Measurements from ENCODE around the gene ZKSCAN4. TPM values are rescaled to one million over a fixed set of nuclear protein-coding genes. Genes with fewer than 3 reads are reported as not detected.

The ZKSCAN4 gene
- polyA plus RNA-seq, 2 of the 4 experiments (the other 2 are of a cell fraction): 1.8 to 2.3 TPM

DNA sequence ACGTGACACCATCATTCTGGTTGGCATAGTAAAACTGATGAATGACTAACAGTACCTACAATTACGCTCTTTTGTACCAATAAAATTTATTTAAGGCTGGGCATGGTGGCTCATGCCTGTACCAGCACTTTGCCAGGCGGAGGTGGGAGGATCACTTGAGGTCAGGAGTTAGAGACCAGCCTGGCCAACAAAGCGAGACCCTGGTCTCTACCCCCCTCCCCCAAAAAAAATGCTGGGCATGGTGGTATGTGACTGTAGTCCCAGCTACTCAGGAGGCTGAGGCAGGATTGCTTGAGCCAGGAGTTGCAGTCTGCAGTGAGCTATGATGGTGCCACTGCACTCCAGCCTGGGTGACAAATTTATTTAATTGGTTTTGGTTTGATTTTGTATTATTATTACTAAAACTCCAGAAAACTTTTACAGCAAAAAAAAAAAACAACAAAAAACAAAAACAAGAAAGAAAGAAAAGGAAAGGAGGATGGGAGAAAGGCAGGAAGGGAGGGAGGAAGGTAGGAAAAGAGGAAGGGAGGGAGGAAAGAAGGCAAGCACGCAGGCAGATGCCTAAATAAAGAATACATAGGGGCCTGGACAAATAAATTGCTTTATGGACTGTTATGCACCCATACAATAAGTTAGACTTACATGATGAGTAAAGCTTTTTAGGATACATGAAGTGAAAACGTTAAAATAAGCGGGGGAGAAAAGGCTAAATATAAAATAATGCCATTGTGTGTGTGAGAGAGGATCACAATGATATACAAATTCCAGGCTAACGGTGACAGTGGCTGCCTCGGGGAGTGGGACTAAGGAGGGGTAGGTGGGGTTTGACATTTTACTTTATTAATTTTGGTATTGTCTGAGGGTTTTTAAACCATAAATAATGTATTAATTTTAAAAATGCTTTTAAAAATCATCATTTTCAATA is 27.7 kb downstream of the ZKSCAN4 start:
- Histone ChIP-seq H3K4me2 (peak overlapping the region; percentile 89), H3K4me1 (peaks cover 11% of the 10 kb centered on the region; the same call in 2 of the 3 replicates), H3K9me3 (no peaks in the 10 kb centered on the region), H3K27ac (peak overlapping the region; percentile 78 to 95), H3K4me3 (peak overlapping the region; percentile 60)
- TF ChIP-seq TFCP2L1 (CRISPR knock-in tag; IDR thresholded peaks at IDR 0.05): no peak
- TF ChIP-seq, protein P1, sequence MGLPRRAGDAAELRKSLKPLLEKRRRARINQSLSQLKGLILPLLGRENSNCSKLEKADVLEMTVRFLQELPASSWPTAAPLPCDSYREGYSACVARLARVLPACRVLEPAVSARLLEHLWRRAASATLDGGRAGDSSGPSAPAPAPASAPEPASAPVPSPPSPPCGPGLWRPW (IDR thresholded peaks at IDR 0.05): no peak
- TF ChIP-seq JUNB (IDR thresholded peaks at IDR 0.05): no peak
- TF ChIP-seq CEBPB (IDR thresholded peaks at IDR 0.05): no peak
- TF ChIP-seq FOSB (CRISPR knock-in tag; IDR thresholded peaks at IDR 0.05): no peak
- TF ChIP-seq, protein P2, sequence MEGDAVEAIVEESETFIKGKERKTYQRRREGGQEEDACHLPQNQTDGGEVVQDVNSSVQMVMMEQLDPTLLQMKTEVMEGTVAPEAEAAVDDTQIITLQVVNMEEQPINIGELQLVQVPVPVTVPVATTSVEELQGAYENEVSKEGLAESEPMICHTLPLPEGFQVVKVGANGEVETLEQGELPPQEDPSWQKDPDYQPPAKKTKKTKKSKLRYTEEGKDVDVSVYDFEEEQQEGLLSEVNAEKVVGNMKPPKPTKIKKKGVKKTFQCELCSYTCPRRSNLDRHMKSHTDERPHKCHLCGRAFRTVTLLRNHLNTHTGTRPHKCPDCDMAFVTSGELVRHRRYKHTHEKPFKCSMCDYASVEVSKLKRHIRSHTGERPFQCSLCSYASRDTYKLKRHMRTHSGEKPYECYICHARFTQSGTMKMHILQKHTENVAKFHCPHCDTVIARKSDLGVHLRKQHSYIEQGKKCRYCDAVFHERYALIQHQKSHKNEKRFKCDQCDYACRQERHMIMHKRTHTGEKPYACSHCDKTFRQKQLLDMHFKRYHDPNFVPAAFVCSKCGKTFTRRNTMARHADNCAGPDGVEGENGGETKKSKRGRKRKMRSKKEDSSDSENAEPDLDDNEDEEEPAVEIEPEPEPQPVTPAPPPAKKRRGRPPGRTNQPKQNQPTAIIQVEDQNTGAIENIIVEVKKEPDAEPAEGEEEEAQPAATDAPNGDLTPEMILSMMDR (IDR thresholded peaks at IDR 0.05): no peak
- TF ChIP-seq EP300 (IDR thresholded peaks at IDR 0.05): no peak
- TF ChIP-seq, protein P3, sequence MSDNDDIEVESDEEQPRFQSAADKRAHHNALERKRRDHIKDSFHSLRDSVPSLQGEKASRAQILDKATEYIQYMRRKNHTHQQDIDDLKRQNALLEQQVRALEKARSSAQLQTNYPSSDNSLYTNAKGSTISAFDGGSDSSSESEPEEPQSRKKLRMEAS (IDR thresholded peaks at IDR 0.05): no peak
- no peak for TF ChIP-seq KDM1A (IDR thresholded peaks at IDR 0.05; ENCODE audit: low read depth)
- TF ChIP-seq ZFP36 (IDR thresholded peaks at IDR 0.05; ENCODE audit: borderline replicate concordance, partially characterized antibody): no peak
- TF ChIP-seq MAZ (IDR thresholded peaks at IDR 0.05; ENCODE audit: borderline replicate concordance, low read depth, low read length): no peak
- no peak for TF ChIP-seq CBX8 (IDR thresholded peaks at IDR 0.05)
- DNase-seq (ENCODE audit: low read depth in 1 of 2, low spot score in 1 of 2) (no peak), ATAC-seq (peak in 1 of 2 experiments; percentile 18; a peak in 1 of 6 replicates), FAIRE-seq (no peak)
- 57% methylated on average over 9 of the region's 9 CpGs for WGBS (ENCODE audit: missing lambda C conversion rate)
- POLR2A ChIA-PET: interaction anchor here (0.7 to 1.3 kb wide), 2 partner anchors 43 to 106 kb away, joined by 3 to 7 read pairs; partner anchors contain the start of gene ZSCAN26
- CTCF ChIA-PET: no interaction called here

DNA sequence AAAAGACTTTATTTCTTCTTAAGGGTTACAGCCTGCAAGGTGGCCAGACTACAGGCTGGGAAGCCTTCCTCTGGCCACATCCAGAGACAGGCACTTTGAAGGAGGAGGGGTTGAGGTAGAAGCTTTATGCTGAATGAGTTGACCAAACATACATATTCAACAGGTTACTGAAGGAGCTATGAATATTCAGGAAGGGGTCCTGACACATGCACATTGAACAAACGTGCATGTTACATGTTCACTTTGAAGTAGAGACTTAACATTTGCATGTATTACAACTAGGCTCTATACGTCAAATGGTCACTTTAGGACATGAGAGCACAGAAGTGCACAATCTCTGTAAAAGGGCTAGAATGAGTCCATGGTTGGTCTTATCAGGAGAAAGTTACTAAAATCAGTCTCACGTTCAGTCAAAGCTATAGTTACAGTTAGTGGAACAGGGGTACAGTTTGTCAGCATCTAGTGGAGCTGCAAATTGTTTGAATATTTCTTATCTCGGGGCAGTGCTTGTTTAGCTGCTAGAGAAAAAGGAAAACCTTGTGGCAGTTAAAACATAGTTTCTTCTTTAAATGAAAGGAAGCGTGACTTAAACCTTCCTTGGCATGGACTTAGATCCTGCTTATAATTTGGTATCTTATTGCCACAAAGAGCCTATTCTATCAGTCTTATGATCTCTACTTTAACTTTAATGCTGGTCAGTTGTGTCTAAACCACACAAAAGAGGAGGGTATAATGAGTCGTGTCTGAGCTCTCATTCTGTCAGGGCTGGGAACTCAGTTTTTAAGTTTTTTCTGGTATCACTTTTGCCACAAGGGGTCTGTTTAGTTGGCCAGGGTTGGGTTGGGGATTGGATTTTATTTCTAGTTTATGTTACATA is 31.6 kb downstream of the ZKSCAN4 start:
- H3K4me3 ChIP-seq: no peak overlapping the region
- H3K27ac ChIP-seq: no peak overlapping the region
- no peak overlapping the region for H3K4me2 ChIP-seq
- no peak for TF ChIP-seq ZSCAN20 (CRISPR knock-in tag; IDR thresholded peaks at IDR 0.05)
- TF ChIP-seq GATA3 (IDR thresholded peaks at IDR 0.05; ENCODE audit: borderline replicate concordance): no peak
- TF ChIP-seq PHF8 (IDR thresholded peaks at IDR 0.05; ENCODE audit: borderline replicate concordance, low read depth): no peak
- TF ChIP-seq ZC3H11A (IDR thresholded peaks at IDR 0.05): no peak
- TF ChIP-seq, protein P4, sequence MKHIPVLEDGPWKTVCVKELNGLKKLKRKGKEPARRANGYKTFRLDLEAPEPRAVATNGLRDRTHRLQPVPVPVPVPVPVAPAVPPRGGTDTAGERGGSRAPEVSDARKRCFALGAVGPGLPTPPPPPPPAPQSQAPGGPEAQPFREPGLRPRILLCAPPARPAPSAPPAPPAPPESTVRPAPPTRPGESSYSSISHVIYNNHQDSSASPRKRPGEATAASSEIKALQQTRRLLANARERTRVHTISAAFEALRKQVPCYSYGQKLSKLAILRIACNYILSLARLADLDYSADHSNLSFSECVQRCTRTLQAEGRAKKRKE (CRISPR knock-in tag; IDR thresholded peaks at IDR 0.05; ENCODE audit: low read depth): no peak
- TF ChIP-seq, protein P1 (IDR thresholded peaks at IDR 0.05): no peak
- no peak for TF ChIP-seq CBX8 (IDR thresholded peaks at IDR 0.05)
- TF ChIP-seq HOXB13 (CRISPR knock-in tag; IDR thresholded peaks at IDR 0.05; ENCODE audit: low read depth): no peak
- no peak for TF ChIP-seq ZFP36 (IDR thresholded peaks at IDR 0.05; ENCODE audit: borderline replicate concordance, partially characterized antibody)
- no peak for TF ChIP-seq RCOR1 (IDR thresholded peaks at IDR 0.05; ENCODE audit: low read depth, low read length)
- TF ChIP-seq HOXB5 (CRISPR knock-in tag; IDR thresholded peaks at IDR 0.05): no peak
- no peak for TF ChIP-seq JUN (IDR thresholded peaks at IDR 0.05)
- no peak for TF ChIP-seq NPAS2 (CRISPR knock-in tag; IDR thresholded peaks at IDR 0.05; ENCODE audit: borderline replicate concordance)
- no peak for TF ChIP-seq EHF (CRISPR knock-in tag; IDR thresholded peaks at IDR 0.05)
- ATAC-seq (no peak), FAIRE-seq (no peak), DNase-seq (ENCODE audit: low read depth in 1 of 2, low spot score in 1 of 2) (no peak)
- ChIA-PET POLR2A (interaction anchor here (1.3 kb wide), 1 partner anchor 115 kb away, joined by 3 read pairs; no protein-coding TSS in a partner anchor), CTCF (no interaction called here)
- H3K4me1 ChIP-seq: peaks cover 14% of the 10 kb centered on the region; the same call in 2 of the 3 replicates
- WGBS (ENCODE audit: missing lambda C conversion rate): 52% methylated on average over 6 of the region's 6 CpGs
- H3K9me3 ChIP-seq: no peaks in the 10 kb centered on the region
